GM12864 (cell line): ENCODE data around the gene KSR2.
"Not testable (repeated sequence)": the region's sequence is repeated elsewhere in the genome, so short reads cannot be mapped to it uniquely, and the experiment has no call there.

ENCODE experiments used
- DNase-seq: peaks from one replicate; pipeline ENCODE4 v3.0.0-alpha.2; 2011; ENCODE audit warnings: low read depth
- H3K4me3 ChIP-seq: 2 replicates; pipeline ENCODE4 v1.5.1; 2011; ENCODE audit warnings: mild to moderate bottlenecking, low read depth, low read length, control low read depth
- CTCF ChIP-seq: IDR thresholded peaks from 2 replicates; pipeline ENCODE4 v1.5.1; 2011; ENCODE audit warnings: low read depth, mild to moderate bottlenecking, moderate library complexity, low read length, control low read depth, inconsistent platforms; ENCODE audit errors: missing control alignments

The KSR2 gene

GRCh38 chr12:117818400-117818799 is 150.4 kb downstream of the KSR2 start:
- no peak overlapping the region for H3K4me3 ChIP-seq
- no peak for DNase-seq
- no peak for TF ChIP-seq CTCF

GRCh38 chr12:117809509-117809908 is 159.3 kb downstream of the KSR2 start:
- TF ChIP-seq CTCF, result no peak
- no peak for DNase-seq

GRCh38 chr12:117807946-117808345 is 160.8 kb downstream of the KSR2 start:
- no peak for DNase-seq
- no peak for TF ChIP-seq CTCF
- H3K4me3 ChIP-seq, result no peak overlapping the region

More at GRCh38 chr12:117809509-117809908, 159.3 kb downstream of the KSR2 start:
- no peak overlapping the region for H3K4me3 ChIP-seq

- DNase-seq, result no peak
- no peak overlapping the region for H3K4me3 ChIP-seq
- no peak for TF ChIP-seq CTCF
These were observed 161.4 kb downstream of the KSR2 start for GRCh38 chr12:117807355-117807754.

GRCh38 chr12:117805865-117806264 is 162.9 kb downstream of the KSR2 start:
- no peak overlapping the region for H3K4me3 ChIP-seq
- no peak for TF ChIP-seq CTCF
- DNase-seq, result no peak

- no peak for DNase-seq
- TF ChIP-seq CTCF, result no peak
These were observed 165.8 kb downstream of the KSR2 start for GRCh38 chr12:117803001-117803400.

GRCh38 chr12:117800711-117801110 is 168.1 kb downstream of the KSR2 start:
- not testable (repeated sequence) for H3K4me3 ChIP-seq, DNase-seq

More at GRCh38 chr12:117803001-117803400, 165.8 kb downstream of the KSR2 start:
- H3K4me3 ChIP-seq, result no peak overlapping the region

- no peak for TF ChIP-seq CTCF
- H3K4me3 ChIP-seq, result no peak overlapping the region
- no peak for DNase-seq
These were observed 171.6 kb downstream of the KSR2 start for GRCh38 chr12:117797202-117797601.
